Activated CD4-positive, alpha-beta T cell treated with anti-CD3 and anti-CD28 coated beads, Interleukin-2, amount 50 U/mL, for 1 hour (primary cell): ENCODE measurements around the gene CNTN4.
"Not testable (repeated sequence)": the region's sequence is repeated elsewhere in the genome, so short reads cannot be mapped to it uniquely, and the experiment has no call there.

Experiments
- DNase-seq: peaks from one replicate; pipeline ENCODE4 v3.0.0-alpha.2; 2020

Gene CNTN4

DNA sequence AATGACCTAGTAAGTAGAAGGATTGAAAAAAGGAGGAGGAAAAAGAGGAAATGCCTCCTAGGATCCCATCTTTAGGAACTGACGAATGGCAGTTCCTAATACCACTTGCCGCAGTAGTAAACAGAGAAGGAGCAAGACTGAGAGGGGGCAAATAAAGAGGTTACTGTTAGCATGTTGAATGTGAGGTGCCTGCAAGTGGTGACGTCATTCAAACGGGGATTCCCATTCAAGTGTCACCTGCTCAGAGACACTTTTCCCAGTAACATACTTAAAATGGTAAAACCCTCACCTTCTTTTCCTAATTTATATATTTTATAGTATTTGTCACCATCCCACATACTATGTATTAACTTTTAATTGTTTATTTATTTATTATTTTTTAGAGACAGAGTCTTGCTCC, 832.6 kb downstream of the CNTN4 start:
- DNase-seq, result no peak

DNA sequence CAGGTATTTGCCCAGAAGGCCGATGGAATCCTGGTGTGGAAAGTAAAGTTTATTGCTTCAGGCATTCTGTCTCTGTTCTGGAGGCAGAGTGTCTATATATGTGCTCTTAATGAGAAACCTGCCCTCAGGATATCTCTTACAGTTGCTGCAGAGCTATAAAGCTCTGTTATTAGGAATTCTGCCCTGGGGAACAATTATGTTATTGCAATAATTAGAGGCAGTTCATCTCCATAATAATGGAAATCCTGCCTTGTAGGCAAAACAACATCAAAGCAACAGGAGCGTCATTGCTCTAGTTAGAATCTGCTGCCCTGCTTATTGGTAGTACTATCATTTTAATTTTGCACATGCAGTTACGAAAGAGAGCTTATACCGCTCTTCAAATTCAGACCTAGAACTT, 835.9 kb downstream of the CNTN4 start:
- no peak for DNase-seq

GRCh38 chr3:2937055-2937454, 838.4 kb downstream of the CNTN4 start:
- no peak for DNase-seq

- DNase-seq, result no peak
Measured at GRCh38 chr3:2937592-2937991, 838.9 kb downstream of the CNTN4 start.

GRCh38 chr3:2938711-2939110, 840.0 kb downstream of the CNTN4 start:
- DNase-seq, result no peak

DNA sequence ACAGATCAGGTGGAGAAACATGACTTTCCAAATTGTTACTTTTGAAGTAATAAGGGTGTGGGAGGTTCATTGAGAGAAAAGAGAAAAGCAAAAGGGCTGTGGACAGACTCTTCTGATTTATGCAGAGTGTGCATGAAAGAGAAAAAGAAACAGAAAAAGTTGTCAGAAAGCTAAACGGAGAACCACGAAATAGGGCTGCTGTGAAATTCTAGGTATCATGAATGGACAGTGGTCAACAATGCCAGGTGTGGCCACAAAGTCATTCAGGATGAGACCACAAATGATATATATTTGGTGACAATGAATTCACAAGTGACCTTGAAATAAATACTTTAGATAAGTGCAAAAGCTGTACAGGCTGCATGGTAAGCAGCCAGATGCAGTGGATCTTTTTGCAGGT, 841.4 kb downstream of the CNTN4 start:
- DNase-seq, result no peak

DNA sequence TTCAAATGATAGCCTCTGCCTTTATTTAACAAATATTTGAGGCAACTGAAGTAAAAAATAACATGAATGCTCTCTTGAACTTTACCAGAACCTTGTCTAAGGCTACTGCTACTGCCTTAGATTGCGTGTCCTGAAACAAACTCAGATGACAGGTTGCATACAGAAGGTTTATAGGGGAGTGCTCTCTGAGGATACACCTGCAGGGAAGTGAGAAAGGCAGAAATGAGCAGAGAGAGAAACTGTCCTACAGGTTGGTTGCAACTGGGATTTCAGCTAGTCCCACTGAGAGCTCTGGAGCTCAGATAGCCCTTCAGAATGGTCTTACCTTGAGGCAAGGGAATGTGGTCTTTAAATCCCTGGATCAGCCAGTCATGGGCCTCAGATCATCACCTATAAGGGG, 846.0 kb downstream of the CNTN4 start:
- DNase-seq, result no peak

DNA sequence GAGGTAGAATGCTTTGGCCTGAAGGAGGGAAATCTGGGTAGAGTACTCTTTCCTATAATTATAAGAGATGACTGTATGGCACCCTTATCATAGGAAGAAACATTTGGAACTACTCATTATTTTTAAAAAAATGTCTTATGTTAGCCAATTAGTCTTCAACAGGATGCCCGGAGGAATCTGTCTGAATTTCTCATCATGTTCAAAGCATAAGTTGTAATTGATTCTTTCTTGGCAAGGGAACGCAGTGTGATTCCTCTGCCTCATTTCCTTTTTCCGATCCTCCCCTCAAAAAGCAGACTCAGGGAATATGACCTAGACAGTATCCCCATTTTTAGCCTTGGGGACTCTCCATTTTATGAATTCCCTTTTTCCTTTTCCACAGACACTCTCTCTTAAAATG, 846.5 kb downstream of the CNTN4 start:
- DNase-seq, result no peak

- DNase-seq, result no peak
Measured at GRCh38 chr3:2947536-2947935, 848.9 kb downstream of the CNTN4 start.

DNA sequence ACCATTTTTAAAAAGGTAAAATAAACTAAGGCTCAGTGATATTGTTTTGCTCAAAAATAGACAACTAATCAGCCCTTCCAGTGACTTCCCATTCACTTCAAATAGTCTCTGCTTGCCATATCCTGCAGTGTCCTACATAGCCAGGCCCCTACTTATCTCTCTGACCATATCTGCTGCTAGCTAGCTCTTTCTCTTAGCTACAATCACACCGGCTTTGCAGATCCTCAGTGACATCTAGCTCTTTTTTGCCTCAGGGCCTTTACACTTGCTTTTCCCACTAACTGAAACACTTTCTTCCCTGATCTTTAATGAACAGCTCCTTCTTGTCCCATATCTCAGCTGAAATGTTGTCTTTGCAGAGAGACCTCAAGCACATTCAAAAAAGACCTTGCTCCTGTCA, 850.2 kb downstream of the CNTN4 start:
- no peak for DNase-seq

DNA sequence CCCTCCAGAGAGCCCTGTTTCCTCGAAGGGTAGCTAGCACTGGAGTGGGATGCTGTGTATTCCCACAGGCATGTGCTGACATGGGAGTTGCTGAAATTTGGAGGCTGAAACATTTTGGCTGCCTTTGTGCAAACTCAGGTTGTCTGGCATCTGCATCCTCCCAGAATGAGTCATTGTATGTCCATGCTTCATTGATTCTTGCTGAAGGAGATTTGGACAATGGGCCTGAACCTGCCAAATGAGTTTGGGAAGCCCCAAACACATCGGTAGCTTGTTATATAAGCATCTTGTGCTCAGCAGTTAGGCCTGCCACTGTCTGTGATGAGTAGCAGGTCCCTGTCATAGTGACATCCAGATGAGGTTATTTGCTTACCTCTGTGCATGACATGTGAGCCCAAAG, 851.5 kb downstream of the CNTN4 start:
- DNase-seq, result no peak

- DNase-seq, result no peak
Measured at GRCh38 chr3:2957115-2957514, 858.4 kb downstream of the CNTN4 start.

DNA sequence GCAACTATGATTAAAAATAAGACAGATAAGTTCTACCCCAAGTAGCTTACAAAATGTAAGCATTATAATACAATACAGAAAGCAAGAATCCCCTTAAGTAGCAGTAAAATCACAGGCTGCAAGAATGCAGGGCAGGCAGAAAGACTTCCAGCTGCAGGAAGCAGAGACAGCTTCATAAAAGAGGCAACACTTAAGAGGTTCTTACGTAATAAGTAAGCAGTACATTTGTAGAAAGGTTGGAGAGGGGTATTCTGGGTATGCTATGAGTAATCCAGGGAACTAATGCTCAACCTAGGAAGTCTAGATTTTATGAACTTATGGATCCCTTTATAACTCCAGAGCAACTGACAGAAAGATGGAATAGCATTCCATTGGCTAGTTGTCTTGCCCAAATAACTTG, 859.9 kb downstream of the CNTN4 start:
- no peak for DNase-seq

DNA sequence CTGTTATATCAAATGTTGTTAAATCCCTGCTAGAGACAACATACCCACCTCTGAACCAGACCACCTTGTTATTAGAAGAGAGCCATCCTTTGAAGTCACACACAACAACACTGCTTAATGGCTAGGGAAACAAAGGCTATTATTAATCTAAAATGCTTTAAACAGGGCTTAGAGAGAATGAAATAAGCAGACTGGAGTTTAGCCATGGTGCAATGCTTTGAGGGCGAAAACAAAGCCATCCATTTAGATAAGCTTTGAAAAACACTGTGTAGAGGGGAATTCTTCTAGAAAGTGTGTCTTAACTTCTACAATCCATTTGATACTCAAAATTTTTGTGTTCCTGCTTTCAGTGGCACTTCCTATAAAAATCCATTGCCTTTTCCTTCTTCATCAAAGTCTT, 862.9 kb downstream of the CNTN4 start:
- no peak for DNase-seq

GRCh38 chr3:2967871-2968270, 869.2 kb downstream of the CNTN4 start:
- no peak for DNase-seq

DNA sequence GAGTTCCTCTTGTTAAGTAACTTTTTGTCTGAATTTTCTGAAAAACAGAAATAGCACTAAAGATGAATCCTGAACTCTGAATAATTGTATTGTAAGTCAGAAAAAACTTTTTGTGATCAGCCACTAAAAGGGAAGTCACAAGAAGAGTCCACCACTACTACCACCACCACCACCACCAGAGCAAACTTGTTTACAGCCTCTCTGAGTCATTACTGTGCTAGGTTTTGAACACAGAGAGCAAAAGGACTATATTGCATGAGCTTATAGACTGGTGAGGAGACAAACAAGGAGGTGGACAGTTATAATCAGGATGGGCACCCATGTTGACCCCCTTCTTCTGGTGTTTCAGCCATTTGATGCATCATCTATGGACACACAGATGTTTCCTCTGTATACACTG, 869.8 kb downstream of the CNTN4 start:
- no peak for DNase-seq

DNA sequence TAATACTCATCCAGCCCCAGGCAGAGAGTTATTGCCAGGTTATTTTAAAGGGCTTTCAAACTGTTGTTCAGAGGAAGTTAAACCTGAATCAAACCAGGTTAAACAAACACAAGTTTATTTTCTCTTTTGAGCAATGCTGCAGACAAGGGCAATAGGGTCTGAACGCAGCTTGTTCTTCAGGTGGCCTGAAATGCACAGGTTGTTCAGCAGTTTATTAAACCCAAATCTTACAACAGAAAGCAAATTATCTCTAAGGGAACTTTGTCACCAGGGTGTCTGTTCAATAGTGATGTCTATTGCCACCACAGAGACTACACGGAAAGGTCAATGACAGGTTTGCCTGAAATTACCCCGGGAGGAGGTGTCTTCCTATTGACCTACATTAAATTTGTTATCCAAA, 877.5 kb downstream of the CNTN4 start:
- no peak for DNase-seq

GRCh38 chr3:2976796-2977195, 878.1 kb downstream of the CNTN4 start:
- no peak for DNase-seq

DNA sequence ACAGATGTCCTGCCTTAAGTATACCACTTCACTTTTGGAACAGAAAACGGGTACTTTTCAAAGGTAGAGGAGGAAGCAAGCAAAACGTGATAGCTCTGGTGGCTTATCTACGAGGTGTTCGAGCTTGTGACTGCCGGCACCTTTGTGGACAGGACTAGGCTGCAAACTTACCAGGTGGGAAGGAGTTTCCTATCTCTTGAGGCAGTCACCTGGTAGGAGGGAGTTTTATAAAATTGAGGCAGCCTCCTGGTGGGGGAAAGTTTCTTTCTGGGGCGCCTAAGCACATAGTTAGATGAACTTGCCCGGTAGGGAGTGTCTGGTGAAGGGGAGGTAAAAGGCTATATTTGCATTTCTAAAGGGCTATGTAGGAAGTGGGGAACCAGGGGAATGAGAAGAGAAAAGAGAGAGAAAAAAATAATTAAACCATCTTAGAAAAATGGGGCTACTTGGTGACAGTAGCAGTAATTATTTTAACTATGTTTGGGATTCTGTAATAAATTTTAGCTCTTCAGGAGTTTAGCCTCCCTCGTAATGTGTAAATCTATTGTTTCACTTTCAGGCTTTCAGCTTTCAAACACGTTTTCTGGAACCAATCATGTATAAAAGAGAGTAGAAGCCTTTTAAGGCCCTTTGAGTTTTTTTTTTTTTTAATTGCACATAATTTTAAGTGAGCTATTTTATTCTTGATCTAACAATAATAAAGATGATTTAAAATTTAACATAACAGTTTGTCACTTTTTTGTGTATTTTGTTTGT, 880.5 kb downstream of the CNTN4 start:
- no peak for DNase-seq

DNA sequence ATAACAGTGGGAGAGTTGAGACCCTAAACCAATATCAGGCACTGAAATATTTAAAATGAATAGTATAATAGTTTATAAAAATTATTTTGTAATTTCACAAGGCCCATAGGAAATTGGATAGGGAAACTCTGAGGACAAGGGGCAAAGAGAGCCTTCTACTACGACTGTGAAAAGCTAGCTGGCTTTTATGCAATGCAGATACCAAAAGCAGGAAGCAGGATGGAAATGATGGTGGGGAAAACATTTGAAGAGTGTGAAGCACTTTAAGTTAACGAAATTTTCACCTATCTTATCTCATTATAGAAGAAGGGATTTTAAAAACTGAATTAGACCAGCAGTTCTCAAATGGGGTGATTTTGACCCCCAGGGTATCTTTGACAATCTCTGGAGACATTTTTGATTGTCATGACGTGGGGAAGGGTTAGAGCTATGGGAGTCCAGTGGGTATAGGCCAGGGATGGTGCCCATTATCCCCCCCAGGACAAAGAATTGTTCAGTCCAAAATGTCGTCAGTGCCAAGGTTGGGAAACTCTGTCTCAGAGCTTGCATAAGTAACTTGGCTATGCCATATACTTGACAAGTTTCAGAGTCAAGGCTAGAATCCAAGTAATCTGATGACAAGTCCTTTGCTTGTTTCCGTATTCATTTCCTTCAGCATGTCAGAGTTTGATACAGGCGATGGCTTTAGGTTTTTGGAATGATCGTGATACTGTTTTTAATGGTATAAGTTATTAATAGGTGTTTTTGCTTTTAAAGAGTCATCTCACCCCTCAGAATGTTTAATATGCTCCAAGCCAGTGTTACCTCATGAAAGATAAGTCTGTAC, 885.6 kb downstream of the CNTN4 start:
- DNase-seq, result no peak

- no peak for DNase-seq
Measured at GRCh38 chr3:2984831-2985220, 886.2 kb downstream of the CNTN4 start.

GRCh38 chr3:2985479-2985878, 886.8 kb downstream of the CNTN4 start:
- no peak for DNase-seq

DNA sequence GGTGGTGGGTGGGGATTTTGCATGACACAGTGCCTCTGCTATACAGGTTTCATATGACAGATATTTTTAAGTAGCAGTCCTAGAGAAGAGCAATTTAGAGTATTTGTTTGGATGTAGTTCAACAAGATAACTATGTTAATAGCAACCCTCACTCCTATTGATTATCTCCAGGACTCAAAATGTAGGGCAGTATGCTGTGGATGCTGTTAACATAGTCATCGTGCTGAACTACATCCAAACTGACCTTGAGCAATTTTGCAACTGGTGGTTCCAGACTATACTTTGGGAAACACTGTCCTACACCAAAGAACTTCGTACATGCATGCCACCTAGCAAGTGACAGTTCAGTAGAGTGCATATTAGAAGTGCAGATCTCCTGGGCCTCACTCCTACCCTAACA, 893.9 kb downstream of the CNTN4 start:
- no peak for DNase-seq

DNA sequence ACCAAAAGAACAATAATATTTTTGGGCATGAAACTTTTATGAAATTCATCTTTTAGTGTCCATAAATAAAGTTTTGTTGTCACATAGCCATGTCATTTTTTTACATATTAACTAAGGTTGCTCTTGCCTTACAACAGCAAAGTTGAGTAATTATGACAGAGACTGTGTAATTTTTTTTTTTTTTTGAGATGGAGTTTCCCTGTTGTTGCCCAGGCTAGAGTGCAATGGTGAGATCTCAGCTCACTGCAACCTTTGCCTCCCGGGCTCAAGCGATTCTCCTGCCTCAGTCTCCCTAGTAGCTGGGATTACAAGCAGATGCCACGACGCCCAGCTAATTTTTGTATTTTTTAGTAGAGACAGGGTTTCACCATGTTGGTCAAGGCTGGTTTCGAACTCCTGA, 894.5 kb downstream of the CNTN4 start:
- DNase-seq, result not testable (repeated sequence)

DNA sequence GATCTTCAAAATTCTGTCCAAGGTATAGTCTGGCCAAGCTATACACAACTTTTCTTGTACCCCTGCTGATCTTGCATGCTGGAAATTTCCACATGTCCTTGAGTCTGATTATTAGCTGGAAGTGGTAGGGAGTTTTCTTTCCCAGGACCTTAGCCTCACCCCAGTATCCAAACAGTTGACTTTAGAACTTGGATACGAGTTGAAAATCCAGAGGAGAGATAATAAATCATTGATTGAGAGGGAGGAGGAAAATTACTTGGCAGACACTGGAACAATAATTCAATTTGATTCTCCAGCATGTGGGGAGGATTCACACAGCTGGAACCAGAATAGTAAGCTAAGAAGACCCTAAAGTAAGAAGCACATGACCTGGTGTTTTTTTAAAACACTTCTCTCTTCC, 895.1 kb downstream of the CNTN4 start:
- no peak for DNase-seq
